ENCODE measurements around the gene CFAP99. TPM values are rescaled to one million over a fixed set of nuclear protein-coding genes. Genes with fewer than 3 reads are reported as not detected.
A peak's percentile ranks its signal among the peaks of the same experiment; 100 is the strongest.

CFAP99 gene
- total and polyA plus RNA-seq, 4 experiments from 2014 or later: 0.12 to 0.19 TPM; not detected in 2

GRCh38 chr4:2413821-2414610, 4.7 kb upstream of the CFAP99 start:
- H3K4me3 ChIP-seq (ENCODE audit: low read length in 2 of 2): peak overlapping the region in 1 of 2 donors; percentile 55
- Mint-ChIP-seq H3K27me3 (peaks cover 0 to 2% of the 10 kb centered on the region in 2 donors), H3K4me3 (peak overlapping the region; percentile 79 to 90 (median 82)), H3K36me3 (peaks cover 0 to 8% of the 10 kb centered on the region in 2 donors), H3K27ac (peak overlapping the region; percentile 92 to 99 (median 98)), H3K4me1 (peaks cover 48 to 76% (median 59%) of the 10 kb centered on the region in 4 donors), H3K9me3 (peaks cover 0 to 4% (median 0%) of the 10 kb centered on the region in 8 donors)
- H3K4me1 ChIP-seq (ENCODE audit: insufficient read depth, low read length): peaks cover 76% of the 10 kb centered on the region
- no peaks in the 10 kb centered on the region for H3K27me3 ChIP-seq (ENCODE audit: insufficient read depth, low read length)
- H3K27ac ChIP-seq (ENCODE audit: low read depth, low read length): peak overlapping the region; percentile 86
- H3K9me3 ChIP-seq (ENCODE audit: control insufficient read depth in 1 of 2, low read length in 2 of 2): no peaks in the 10 kb centered on the region
- intact Hi-C loops (cut with micrococcal nuclease): loop anchor here (1.0 to 10.0 kb wide), 6 partner anchors 27 to 689 kb away; partner anchors contain the start of genes HAUS3, MXD4, POLN and TACC3
- DNase-seq: peak; percentile 29 to 71 (median 38)
- ChIA-PET POLR2A (ENCODE audit: partially characterized antibody) (interaction anchor here (1.1 to 6.0 kb wide), 14 partner anchors 12 to 173 kb away, joined by 3 to 63 read pairs (median 20); partner anchors contain the start of genes HAUS3, MXD4, POLN and RNF4), CTCF (ENCODE audit: partially characterized antibody) (interaction anchor here (1.0 to 3.3 kb wide), 10 partner anchors 11 to 172 kb away, joined by 3 to 29 read pairs (median 6); partner anchors contain the start of genes FAM193A, HAUS3, MXD4 and POLN)
- H3K36me3 ChIP-seq (ENCODE audit: insufficient read depth, low read length): no peaks in the 10 kb centered on the region

GRCh38 chr4:2415213-2415612, 3.5 kb upstream of the CFAP99 start:
- H3K9me3 ChIP-seq (ENCODE audit: control insufficient read depth in 1 of 2, low read length in 2 of 2): no peaks in the 10 kb centered on the region
- no peak for DNase-seq
- POLR2A ChIA-PET (ENCODE audit: partially characterized antibody): interaction anchor here (0.6 to 6.0 kb wide), 9 partner anchors 13 to 174 kb away, joined by 3 to 57 read pairs (median 5); partner anchors contain the start of genes HAUS3, MXD4, POLN and RNF4
- no peak overlapping the region for H3K27ac ChIP-seq (ENCODE audit: low read depth, low read length)
- H3K27me3 ChIP-seq (ENCODE audit: insufficient read depth, low read length): no peaks in the 10 kb centered on the region
- H3K27ac Mint-ChIP-seq: peak overlapping the region; percentile 27 to 98 (median 87)
- H3K4me1 Mint-ChIP-seq: peaks cover 54 to 78% (median 66%) of the 10 kb centered on the region in 4 donors
- intact Hi-C loops (cut with micrococcal nuclease): loop anchor here (5.0 to 10.0 kb wide), 2 partner anchors 517 to 690 kb away; partner anchors contain the start of genes TACC3 and TMEM129
- H3K27me3 Mint-ChIP-seq: peaks cover 0 to 2% of the 10 kb centered on the region in 2 donors
- H3K9me3 Mint-ChIP-seq: peaks cover 0 to 7% (median 0%) of the 10 kb centered on the region in 8 donors
- no peak overlapping the region for H3K4me3 ChIP-seq (ENCODE audit: low read length in 2 of 2)
- H3K36me3 Mint-ChIP-seq: peaks cover 0 to 10% of the 10 kb centered on the region in 2 donors
- no peaks in the 10 kb centered on the region for H3K36me3 ChIP-seq (ENCODE audit: insufficient read depth, low read length)
- H3K4me1 ChIP-seq (ENCODE audit: insufficient read depth, low read length): peaks cover 74% of the 10 kb centered on the region
- peak overlapping the region; percentile 4 to 88 (median 80) for H3K4me3 Mint-ChIP-seq
- CTCF ChIA-PET (ENCODE audit: partially characterized antibody): interaction anchor here (0.8 to 1.6 kb wide), 10 partner anchors 11 to 196 kb away, joined by 3 to 6 read pairs (median 4); partner anchors contain the start of genes MXD4 and RNF4

GRCh38 chr4:2415881-2416563, 2.7 kb upstream of the CFAP99 start:
- peaks cover 51 to 76% (median 62%) of the 10 kb centered on the region in 4 donors for H3K4me1 Mint-ChIP-seq
- no peaks in the 10 kb centered on the region for H3K9me3 ChIP-seq (ENCODE audit: control insufficient read depth in 1 of 2, low read length in 2 of 2)
- H3K27ac ChIP-seq (ENCODE audit: low read depth, low read length): peak overlapping the region; percentile 50
- H3K36me3 ChIP-seq (ENCODE audit: insufficient read depth, low read length): no peaks in the 10 kb centered on the region
- peaks cover 0 to 2% of the 10 kb centered on the region in 2 donors for H3K27me3 Mint-ChIP-seq
- H3K9me3 Mint-ChIP-seq: peaks cover 0 to 7% (median 0%) of the 10 kb centered on the region in 8 donors
- H3K4me3 ChIP-seq (ENCODE audit: low read length in 2 of 2): no peak overlapping the region
- peaks cover 0 to 10% of the 10 kb centered on the region in 2 donors for H3K36me3 Mint-ChIP-seq
- no peaks in the 10 kb centered on the region for H3K27me3 ChIP-seq (ENCODE audit: insufficient read depth, low read length)
- CTCF ChIA-PET (ENCODE audit: partially characterized antibody): interaction anchor here (0.8 to 1.6 kb wide), 11 partner anchors 9 to 197 kb away, joined by 3 to 6 read pairs (median 4); partner anchors contain the start of gene MXD4
- POLR2A ChIA-PET (ENCODE audit: partially characterized antibody): interaction anchor here (0.6 to 6.0 kb wide), 10 partner anchors 14 to 175 kb away, joined by 3 to 57 read pairs (median 4); partner anchors contain the start of genes HAUS3, MXD4, POLN and RNF4
- peak overlapping the region; percentile 79 to 89 (median 86) for H3K4me3 Mint-ChIP-seq
- peak overlapping the region; percentile 85 to 98 (median 92) for H3K27ac Mint-ChIP-seq
- H3K4me1 ChIP-seq (ENCODE audit: insufficient read depth, low read length): peaks cover 68% of the 10 kb centered on the region
- DNase-seq: no peak
- intact Hi-C loops (cut with micrococcal nuclease): loop anchor here (5.0 to 10.0 kb wide), 2 partner anchors 516 to 691 kb away; partner anchors contain the start of genes TACC3 and TMEM129

- peak overlapping the region; percentile 79 to 89 (median 86) for H3K4me3 Mint-ChIP-seq
These were observed 2.1 kb upstream of the CFAP99 start for GRCh38 chr4:2416564-2417225.

GRCh38 chr4:2417226-2417764, 1.5 kb upstream of the CFAP99 start:
- peaks cover 0 to 2% of the 10 kb centered on the region in 2 donors for H3K27me3 Mint-ChIP-seq
- Histone ChIP-seq H3K4me1 (ENCODE audit: insufficient read depth, low read length) (peaks cover 55% of the 10 kb centered on the region), H3K27ac (ENCODE audit: low read depth, low read length) (peak overlapping the region; percentile 50), H3K27me3 (ENCODE audit: insufficient read depth, low read length) (no peaks in the 10 kb centered on the region), H3K36me3 (ENCODE audit: insufficient read depth, low read length) (no peaks in the 10 kb centered on the region), H3K9me3 (ENCODE audit: control insufficient read depth in 1 of 2, low read length in 2 of 2) (no peaks in the 10 kb centered on the region), H3K4me3 (ENCODE audit: low read length in 2 of 2) (peak overlapping the region; percentile 44 to 70)
- intact Hi-C loops (cut with micrococcal nuclease): loop anchor here (5.0 to 10.0 kb wide), 2 partner anchors 515 to 692 kb away; partner anchors contain the start of genes TACC3 and TMEM129
- H3K36me3 Mint-ChIP-seq: peaks cover 0 to 10% of the 10 kb centered on the region in 2 donors
- ChIA-PET CTCF (ENCODE audit: partially characterized antibody) (interaction anchor here (1.4 to 1.6 kb wide), 2 partner anchors 15 to 131 kb away, joined by 3 to 6 read pairs; no protein-coding TSS in a partner anchor), POLR2A (ENCODE audit: partially characterized antibody) (interaction anchor here (3.1 to 5.6 kb wide), 2 partner anchors 155 to 176 kb away, joined by 18 to 55 read pairs; partner anchors contain the start of genes HAUS3, MXD4 and POLN)
- DNase-seq: peak in 3 of 5 donors; percentile 8 to 28 (median 27)
- H3K27ac Mint-ChIP-seq: peak overlapping the region in 6 of 7 donors; percentile 76 to 92 (median 90)
- H3K4me3 Mint-ChIP-seq: peak overlapping the region; percentile 83 to 92 (median 91)
- H3K9me3 Mint-ChIP-seq: peaks cover 0 to 7% (median 0%) of the 10 kb centered on the region in 8 donors
- H3K4me1 Mint-ChIP-seq: peaks cover 41 to 64% (median 50%) of the 10 kb centered on the region in 4 donors

More at GRCh38 chr4:2416564-2417225, 2.1 kb upstream of the CFAP99 start:
- Histone ChIP-seq H3K27ac (ENCODE audit: low read depth, low read length) (peak overlapping the region; percentile 50), H3K9me3 (ENCODE audit: control insufficient read depth in 1 of 2, low read length in 2 of 2) (no peaks in the 10 kb centered on the region), H3K4me1 (ENCODE audit: insufficient read depth, low read length) (peaks cover 61% of the 10 kb centered on the region), H3K4me3 (ENCODE audit: low read length in 2 of 2) (peak overlapping the region in 1 of 2 donors; percentile 51), H3K36me3 (ENCODE audit: insufficient read depth, low read length) (no peaks in the 10 kb centered on the region), H3K27me3 (ENCODE audit: insufficient read depth, low read length) (no peaks in the 10 kb centered on the region)
- H3K27me3 Mint-ChIP-seq: peaks cover 0 to 2% of the 10 kb centered on the region in 2 donors
- peak in 3 of 5 donors; percentile 15 to 28 (median 21) for DNase-seq
- ChIA-PET CTCF (ENCODE audit: partially characterized antibody) (interaction anchor here (1.2 to 1.6 kb wide), 4 partner anchors 13 to 155 kb away, joined by 3 to 6 read pairs (median 4); partner anchors contain the start of gene MXD4), POLR2A (ENCODE audit: partially characterized antibody) (interaction anchor here (0.9 to 6.0 kb wide), 6 partner anchors 23 to 175 kb away, joined by 3 to 57 read pairs (median 14); partner anchors contain the start of genes HAUS3, MXD4, POLN and RNF4)
- intact Hi-C loops (cut with micrococcal nuclease): loop anchor here (5.0 to 10.0 kb wide), 2 partner anchors 516 to 692 kb away; partner anchors contain the start of genes TACC3 and TMEM129
- H3K27ac Mint-ChIP-seq: peak overlapping the region; percentile 82 to 95 (median 87)
- H3K36me3 Mint-ChIP-seq: peaks cover 0 to 10% of the 10 kb centered on the region in 2 donors
- peaks cover 0 to 7% (median 0%) of the 10 kb centered on the region in 8 donors for H3K9me3 Mint-ChIP-seq
- H3K4me1 Mint-ChIP-seq: peaks cover 46 to 70% (median 56%) of the 10 kb centered on the region in 4 donors

Measured in CD4-positive, alpha-beta memory T cell (primary cell).